Amniotic stem cell (primary cell): Measurements from ENCODE around the gene OSBPL2.

Experiments
- DNase-seq: peaks from one replicate; lab custom pipeline; 2025; lab: John Stamatoyannopoulos, UW

The OSBPL2 gene

DNA sequence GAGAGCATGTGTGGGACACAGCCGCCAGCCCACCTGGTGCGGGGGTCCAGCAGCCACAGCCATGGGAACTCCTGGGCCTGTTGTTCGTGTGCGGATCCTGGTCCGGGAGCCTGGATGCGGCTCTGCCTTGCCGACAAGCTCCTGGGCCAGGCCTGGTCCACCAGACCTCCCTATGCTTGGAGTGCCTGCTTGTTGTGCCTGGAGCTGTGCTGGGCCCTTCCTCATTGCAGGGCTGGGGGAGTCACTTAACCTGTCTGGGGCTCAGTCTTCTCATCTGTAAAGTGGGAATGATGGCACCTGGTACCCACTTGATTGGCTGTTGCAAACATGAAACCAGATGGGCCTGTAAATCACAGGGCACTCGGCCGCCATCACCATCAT is 2.6 kb upstream of the OSBPL2 start:
- no peak for DNase-seq

DNA sequence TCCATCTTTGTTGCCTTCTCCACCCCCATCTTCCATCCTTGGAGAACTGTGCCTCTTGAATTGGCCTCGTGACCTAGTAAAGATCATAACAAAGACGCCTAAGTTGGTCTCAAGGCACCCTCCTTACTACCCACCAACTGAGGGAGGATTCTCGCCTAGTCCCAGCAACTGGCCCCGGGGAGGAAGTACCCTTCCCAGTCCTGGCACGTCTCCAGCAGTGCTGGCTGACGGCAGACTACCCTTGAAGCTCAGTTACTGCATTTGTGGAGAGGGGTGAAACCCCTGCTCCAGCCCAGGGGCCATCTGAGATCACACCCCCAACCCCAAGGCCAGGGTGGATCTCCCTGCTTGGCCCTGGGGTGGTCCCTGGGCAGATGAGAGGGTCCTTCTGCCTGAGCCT is 2.1 kb upstream of the OSBPL2 start:
- DNase-seq = no peak

DNA sequence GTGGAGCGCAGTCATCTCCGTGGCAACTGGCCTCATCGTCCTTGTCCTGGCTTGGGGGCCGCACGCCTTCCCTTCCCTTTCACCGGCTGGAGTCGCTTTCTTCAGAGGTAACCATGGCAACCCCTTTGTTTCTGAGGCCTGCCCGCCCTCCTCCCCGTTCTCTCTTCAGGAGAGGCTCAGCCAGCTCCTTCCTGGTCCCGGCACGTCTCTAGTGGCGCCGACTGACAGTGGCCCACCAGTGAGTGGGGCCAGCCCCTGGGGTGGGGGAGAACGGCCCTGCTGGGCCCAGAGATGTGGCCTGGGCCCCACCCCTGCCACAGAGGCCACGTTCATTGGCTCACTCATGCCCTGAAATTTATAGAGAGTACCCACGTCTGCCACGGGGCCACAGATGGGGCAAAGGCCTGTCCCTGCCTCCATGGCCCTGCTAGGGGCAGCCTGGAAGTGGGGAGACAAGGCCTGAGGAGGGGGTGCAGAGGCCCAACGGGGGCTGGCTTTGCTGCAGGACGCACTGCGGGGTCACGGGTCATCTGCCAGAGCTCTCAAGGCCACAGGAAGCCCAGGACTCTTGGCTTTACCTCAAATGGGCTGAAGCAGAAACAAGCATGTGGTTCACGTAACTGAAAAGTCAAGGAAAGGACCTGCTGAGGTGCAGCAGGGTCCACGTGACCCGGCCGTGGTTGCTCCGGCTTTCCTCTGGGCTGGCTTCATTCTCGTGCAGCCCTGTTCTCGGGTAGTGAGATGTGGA is 1.4 kb upstream of the OSBPL2 start:
- DNase-seq = no peak

DNA sequence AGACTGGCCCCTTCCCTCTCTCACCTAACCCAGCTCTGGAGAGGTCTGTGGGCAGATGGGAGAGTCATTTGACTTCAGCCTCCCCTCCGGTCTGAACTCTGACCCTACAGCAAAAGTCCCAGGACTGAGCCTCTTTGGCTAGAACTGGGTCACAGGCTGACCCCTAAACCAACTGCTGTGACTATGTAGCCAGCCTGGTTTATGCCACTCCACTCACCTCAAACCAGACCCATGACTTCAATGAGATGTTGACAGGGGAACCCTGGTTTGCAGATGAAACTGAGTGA is 864 bp upstream of the OSBPL2 start:
- no peak for DNase-seq

DNA sequence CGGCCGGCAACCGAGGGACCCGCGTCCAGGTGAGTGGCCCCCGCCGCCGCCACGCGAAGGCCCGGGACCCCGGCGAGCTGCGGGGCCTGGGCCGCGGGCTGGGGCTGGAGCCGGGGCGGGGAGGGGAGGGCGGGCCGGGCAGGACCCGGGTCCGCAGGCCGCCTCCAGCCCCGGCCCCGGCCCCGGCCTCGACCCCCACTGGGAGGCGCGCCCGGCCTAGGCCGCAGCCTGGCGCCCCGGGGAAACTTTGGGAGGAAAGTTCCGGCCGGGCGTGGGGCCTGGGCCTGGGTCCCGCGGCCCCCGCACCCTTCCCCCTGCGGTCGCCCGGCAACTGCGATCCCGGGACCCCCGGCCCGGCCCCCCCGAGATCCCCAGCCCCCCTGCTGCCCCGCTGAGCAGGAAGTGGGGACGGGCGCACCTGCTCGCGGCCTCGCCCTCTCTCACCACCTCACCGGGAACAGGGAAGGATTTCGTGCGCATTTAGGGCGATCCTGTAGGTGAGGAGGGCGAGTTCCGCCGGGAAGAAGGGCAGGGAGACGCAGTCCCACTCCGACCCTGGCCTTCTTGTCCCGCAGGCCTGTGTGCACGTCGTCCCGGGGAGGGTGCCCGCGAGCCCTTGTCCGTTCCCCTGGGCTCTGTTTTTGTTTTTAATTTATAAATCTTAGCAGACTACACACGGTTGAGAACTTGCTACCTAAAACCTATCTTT is 402 bp downstream of the OSBPL2 start:
- DNase-seq = no peak

DNA sequence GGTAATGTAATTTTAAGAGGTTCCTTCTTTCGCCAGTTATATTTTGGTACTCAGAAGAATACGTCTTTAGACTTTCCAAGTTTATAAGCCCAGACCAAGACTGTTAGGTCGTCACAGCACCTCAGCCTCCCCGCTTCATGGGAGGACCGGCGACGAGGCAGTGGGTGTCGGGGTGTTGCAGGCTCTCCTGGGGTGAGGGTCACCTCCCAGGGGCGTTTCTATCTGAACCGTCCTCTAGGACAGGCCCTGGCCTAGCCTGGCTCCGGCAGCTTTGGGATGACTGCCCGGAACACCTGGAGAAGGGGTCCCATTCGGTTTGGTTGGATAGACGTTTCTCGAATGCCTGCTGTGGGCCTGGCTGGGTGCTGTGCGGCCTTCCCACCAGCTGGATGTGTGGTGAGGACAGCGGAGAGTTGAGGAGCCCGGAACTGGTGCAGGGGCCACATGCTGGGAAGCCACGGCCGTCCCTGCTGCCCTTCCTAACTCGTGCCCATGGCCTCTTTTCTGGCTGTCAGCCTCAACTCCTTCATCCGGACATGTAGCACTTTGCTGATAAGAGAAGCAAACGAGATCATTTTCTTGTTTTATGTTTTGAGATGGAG is 1.1 kb downstream of the OSBPL2 start:
- DNase-seq = no peak

DNA sequence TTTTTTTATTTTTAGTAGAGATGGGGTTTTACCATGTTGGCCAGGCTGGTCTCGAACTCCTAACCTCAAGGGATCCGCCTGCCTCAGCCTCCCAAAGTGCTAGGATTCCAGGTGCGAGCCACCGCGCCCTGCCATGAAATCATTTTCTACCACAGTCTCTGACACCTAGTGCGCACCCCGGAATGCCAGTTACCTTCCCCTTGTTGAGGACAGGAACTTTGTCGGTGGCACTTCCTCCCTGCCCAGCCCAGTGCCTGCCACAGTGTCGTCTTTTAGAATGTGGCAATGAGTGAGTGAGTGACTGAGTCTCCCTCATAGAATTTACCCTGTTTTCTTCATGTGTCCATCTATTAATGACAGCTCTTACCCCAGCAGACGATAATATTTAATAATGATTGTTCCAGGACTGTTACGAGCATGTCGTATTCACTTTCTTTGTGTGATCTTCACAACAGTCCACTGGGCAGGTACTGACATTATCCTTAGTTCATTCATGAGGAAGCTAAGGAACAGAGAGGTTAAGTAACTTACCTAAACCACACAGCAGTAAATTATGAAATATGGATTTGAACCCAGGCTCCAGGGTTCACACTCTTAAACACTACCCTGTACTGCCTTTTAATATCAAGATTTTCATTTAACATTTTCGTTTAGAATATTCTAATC is 1.8 kb downstream of the OSBPL2 start:
- DNase-seq = no peak

DNA sequence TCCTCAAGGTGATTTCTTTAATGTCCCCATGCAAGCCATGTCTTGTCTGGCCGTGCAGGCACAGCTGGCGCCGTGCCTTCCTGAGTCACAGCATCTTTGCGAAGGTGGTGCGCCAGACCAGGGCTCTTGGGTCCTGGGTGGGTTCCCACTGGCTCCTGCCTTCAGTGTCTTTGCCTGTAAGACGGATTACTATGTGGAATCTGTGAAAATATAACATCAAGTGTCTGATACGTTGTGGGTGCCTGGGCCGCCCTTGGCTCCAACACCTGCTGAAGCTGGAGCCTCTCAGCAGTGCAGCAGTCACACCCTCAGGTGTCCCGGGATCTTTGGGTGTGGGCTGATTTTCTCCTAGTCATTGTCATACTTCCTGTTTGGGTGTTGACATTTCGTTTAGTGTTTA is 3.2 kb downstream of the OSBPL2 start:
- DNase-seq = no peak

DNA sequence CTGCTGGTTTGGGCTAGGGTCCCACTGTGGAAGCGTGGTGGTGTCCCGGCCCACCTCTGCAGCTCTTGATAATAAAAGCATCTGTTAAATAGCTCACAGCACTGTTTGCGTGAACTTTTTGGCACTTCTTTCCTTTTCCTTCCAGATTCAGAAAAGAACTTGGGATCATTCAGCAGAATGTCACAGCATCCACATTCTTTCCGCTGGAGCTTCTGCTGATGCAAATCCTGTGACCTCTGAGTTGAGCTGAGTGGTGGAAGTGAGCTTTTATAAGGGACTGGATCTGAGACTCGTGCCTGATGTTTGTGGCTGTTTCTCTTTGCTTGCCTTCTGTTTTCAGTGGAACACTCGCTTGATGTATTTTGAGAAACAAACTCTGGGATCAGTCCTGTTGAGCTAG is 3.9 kb downstream of the OSBPL2 start:
- no peak for DNase-seq

DNA sequence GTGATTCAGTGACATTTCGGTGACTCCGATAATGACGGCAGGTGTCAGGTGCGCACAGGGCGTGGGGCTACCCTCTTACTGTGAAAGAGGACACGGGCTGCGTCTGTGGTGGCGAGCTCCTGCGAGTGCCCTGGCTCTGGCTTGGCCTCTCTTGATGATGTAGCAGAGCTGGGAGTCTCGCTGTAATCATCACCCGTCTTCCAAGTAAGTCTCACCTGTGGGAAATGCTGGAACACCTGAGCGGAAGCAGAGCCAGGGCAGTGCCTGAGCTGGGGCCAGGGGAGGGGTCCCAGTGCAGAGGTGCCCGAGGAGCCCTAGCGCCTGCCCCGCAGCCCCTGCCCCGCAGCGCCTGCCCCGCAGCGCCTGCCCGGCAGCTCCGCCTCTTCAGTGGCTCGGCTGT is 4.8 kb downstream of the OSBPL2 start:
- no peak for DNase-seq

DNA sequence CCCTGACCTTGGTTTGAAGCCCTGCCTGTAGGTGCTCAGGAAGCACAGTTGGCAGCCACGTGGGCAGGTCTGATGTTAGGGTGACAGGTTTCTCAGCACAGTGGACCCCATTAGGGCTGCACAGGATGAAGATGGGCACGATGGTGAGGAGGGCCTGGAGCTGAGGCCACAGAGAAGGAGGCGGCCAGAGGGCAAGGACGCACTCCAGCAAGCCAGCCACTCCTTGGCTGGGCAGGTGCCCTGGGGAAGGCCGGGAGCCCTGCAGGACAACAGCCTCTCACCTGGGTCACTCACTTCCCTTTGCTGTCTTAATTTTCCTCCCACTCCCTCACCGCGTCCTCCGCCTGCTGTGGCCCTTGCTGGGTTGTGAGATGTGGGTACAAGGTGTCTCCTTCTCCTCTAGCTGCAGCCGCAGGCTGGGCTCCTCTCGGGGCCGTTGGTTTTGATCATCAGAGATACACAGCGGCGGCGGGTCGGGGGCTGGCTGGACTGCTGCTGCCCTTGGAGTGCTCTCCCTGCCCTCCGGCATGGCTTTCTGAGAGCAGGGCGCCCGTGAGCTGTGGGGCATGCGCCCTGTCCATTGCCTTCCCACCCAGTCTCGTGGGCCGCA is 5.7 kb downstream of the OSBPL2 start:
- no peak for DNase-seq

DNA sequence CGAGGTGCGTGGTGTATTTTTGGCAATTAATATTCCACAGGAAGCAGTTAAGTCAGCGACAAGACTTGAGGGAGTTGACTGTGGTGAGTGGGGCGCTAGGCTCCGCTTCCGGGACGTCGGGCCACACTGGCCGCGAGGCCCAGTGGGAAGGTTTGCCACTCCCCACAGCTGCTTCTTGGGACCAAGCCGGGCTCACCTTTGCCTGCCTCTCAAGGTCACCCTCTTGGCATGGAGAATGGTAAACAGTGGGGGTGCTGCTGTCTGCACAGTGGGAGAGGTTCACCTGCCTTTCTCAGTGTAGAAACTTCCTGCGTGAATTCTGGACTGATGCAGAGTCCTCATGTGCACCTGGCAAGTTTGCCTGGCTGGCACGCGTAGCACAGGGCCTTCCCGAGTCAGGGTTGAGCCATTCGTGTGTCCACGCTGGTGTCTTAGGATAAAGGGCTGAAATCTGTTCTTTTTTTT is 6.4 kb downstream of the OSBPL2 start:
- DNase-seq = no peak

DNA sequence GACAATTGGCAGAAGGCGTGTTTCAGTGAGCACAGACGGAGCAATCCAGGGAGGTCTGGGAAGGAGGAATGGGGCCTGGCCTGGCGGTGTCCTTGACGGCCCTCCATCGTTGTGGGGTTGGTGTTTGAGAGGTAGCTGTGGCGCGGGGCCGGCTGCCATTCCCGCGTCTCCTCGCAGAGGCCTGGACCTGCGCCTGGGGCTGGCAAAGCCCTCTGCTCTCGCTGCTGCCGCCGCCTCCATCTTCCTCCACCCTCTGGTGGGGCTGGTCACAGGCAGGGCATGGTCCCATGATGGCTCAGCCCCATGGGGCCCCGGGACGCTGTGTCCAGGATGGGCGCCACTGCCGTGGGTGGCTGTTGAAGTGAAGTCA is 7.6 kb downstream of the OSBPL2 start:
- no peak for DNase-seq

DNA sequence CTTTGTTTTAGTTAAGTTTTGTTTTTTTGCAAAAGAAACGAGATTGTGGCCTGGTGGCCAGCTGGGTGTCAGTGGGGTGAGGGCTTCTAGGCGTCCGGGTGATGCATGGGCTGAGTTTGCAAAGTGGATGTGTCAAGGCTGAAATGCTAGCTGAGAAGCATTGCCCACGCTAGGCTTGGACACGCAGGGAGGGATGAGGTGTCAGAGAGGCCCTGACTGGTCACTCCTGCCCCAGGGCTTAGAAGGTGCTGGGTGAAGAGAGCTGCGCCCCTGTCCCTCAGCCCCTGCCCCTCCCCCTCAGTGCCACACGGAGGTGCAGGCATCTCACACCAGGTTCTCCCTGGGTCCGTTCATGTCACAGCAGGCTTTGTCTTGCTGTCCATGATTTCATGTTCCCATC is 8.1 kb downstream of the OSBPL2 start:
- no peak for DNase-seq

DNA sequence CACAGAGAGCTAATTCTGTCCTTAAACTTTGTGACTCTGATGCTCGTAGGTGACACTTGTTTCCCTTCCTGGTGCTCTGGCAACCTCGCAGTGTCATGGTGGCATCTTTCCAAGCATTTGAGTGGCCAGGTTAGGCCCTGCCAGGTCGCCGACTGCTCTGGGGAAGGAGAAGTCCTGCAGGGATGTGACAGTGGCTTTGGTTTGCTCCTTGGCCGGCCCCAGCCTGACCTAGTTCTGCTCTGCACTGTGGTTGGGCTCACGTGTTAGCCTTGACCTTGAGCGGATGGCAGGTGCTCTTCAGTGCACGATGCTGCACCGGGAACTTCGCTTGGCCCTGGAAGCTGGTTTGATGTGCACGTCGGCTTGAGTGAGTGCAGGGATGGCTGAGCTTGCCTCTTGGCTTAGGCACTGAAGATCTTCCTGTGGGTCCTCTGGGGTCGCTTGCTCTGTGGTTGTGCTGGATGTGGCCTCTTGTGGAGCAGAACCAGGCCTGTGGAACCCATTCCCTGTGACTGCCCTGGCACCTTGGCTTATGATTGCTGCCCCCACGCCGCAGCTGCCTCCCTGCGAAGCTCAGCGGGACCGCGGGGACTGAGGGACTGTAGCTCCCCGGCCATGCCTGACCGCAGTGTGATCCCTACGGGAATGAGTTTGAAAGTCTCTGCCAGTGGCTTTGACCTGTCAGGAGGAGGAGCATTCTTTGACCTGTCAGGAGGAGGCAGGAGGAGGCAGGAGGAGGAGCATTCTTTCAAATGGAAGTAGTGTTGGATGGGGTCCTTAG is 8.7 kb downstream of the OSBPL2 start:
- DNase-seq = no peak

DNA sequence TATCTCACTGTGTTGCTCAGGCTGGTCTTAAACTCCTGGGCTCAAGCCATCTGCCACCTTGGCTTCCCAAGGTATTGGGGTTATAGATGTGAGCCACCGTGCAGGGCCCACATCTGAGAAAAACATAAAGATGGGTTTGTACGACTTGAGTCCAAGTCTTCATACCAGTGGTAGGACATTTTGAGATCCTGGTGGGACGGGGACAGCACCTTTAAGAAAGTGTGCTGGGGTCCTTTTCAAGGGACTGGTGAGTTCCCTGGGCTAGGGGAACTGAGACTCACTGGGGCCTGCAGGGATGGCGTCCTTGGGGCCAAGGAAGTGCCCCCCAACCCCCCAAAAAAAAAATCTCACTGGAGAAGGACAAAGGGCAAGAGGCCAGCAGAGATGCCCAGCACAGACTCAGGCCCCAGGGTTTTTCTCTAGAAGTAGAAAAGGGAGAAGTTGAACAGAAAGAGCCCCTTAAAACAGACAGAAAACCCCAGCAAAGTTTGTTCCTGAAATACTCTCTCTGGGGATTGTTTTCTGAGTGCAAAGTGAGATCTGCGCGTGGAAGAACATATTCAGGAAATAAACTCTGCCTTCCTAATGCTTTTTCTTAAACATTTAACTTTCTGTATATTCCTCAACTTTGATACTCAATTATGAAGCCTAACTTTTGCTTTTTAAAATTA is 10.7 kb downstream of the OSBPL2 start:
- no peak for DNase-seq

DNA sequence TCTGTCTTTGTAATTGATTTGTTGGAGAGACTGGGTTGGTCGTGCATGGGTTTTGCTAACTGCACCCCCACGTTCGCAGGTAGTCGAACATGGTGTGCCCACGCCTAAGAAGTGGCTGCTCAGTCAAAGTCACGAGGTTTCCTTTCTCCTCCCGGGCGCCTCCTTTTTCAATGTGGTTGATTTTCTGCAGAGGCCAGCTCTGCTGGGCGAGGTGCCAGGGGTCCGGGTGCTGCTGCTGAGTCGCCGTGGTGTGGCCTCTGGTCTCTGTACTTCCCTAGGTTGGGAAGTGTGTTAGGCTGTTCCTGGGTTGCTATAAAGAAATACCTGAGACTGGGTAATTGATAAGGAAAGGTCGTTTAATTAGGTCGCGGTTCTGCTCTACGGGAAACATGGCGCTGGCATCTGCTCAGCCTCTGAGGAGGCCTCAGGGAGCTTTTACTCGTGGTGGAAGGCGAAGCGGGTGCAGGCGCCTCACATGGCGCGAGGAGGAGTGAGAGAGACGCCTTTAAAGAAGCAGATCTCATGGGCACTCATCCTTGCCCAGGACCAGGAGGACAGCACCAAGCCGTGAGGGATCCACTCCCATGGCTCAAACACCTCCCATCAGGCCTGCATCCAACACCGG is 14.1 kb downstream of the OSBPL2 start:
- DNase-seq = no peak

DNA sequence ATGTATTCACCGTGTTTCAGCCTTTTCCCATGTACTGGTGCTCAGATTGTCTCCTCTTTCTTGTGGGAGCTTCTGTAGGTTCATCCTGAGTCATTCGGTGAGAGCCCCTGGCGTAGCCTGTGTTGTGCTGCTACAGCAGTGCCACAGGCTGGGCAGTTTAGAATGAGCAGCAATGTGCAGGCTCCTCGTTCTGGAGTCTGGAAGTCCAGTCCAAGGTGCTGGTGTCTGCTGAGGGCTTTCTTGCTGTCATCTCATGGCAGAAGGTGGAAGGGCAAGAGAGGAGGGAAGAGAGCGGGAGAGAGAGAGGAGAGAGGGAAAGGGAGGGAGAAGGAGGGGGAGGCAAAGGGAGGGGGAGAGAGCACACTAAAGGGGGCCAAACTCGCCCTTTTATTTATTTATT is 15.1 kb downstream of the OSBPL2 start:
- no peak for DNase-seq

DNA sequence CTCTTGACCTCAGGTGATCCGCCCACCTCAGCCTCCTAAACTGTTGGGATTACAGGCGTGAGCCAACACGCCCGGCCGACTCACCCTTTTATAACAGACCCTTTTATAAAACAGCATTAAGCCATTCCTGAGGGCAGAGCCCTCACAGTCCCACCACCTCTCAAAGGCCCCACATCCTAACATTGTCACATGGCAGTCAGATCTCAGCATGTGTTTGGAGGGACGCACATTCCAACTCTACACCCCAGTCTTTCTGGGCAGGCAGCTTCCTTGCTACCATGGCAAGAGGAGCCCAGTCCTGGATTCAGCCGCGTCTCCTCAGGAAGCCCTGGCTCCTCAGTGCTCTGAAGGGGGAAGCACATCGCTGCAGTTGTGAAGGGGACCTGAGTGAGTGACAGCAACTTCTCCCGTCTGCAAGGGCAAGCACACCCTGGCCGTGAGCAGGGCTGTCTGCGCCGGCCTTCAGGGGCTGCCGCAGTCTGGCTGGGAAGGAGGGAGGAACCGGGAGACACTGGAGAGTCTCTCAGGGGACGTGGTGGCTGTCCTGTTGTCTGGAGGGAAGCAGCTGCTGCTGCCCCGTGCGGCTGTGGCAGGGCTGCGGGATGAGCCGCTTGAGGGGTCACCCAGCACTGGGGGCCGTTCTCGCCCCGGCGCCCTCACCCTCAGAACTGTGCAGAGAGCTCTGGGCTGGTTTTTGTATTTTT is 15.9 kb downstream of the OSBPL2 start:
- DNase-seq = no peak

DNA sequence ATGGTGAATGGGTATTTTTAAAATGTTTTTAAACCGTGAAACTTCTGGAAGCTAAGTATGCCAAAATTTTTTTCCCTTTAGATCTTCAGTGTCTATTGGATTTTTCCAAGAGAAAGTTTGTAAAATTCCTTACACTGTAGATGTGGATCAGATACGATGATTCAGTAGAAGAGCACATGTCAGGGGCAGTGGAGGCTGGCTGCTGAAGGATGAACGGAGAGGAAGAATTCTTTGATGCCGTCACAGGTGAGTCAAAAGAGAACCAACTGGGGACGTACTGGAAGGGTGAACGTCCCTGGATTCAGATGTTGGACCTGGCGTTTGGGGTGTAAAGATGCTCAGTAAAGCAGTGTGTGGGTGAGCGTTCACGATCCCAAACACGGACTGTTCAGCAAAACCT is 17.7 kb downstream of the OSBPL2 start:
- DNase-seq = no peak
